ENCODE data around the gene CRLF1.
"Not testable (repeated sequence)": the region's sequence is repeated elsewhere in the genome, so short reads cannot be mapped to it uniquely, and the experiment has no call there.

CRLF1 gene

GRCh38 chr19:18608805-18609716 is 2.5 kb upstream of the CRLF1 start:
- no peak for DNase-seq (ENCODE audit: low spot score)

GRCh38 chr19:18608102-18608804 is 1.7 kb upstream of the CRLF1 start:
- DNase-seq (ENCODE audit: low spot score) = no peak

GRCh38 chr19:18607226-18608101 is 865 bp upstream of the CRLF1 start:
- peak; percentile 35 for DNase-seq (ENCODE audit: low spot score)

GRCh38 chr19:18605546-18606280 is 886 bp downstream of the CRLF1 start:
- DNase-seq (ENCODE audit: low spot score) = peak; percentile 33

- no peak for DNase-seq (ENCODE audit: low spot score)
Measured at GRCh38 chr19:18605196-18605545, 1.4 kb downstream of the CRLF1 start.

- DNase-seq (ENCODE audit: low spot score) = no peak
Measured at GRCh38 chr19:18604820-18605159, 1.8 kb downstream of the CRLF1 start.

- DNase-seq (ENCODE audit: low spot score) = peak; percentile 6
Measured at GRCh38 chr19:18603958-18604819, 2.4 kb downstream of the CRLF1 start.

- peak; percentile 77 for DNase-seq (ENCODE audit: low spot score)
Measured at GRCh38 chr19:18603255-18603957, 3.2 kb downstream of the CRLF1 start.

GRCh38 chr19:18601875-18602274 is 4.7 kb downstream of the CRLF1 start:
- no peak for DNase-seq (ENCODE audit: low spot score)

- DNase-seq (ENCODE audit: low spot score) = not testable (repeated sequence)
Measured at GRCh38 chr19:18600692-18601397, 5.8 kb downstream of the CRLF1 start.

- DNase-seq (ENCODE audit: low spot score) = no peak
Measured at GRCh38 chr19:18599485-18599884, 7.1 kb downstream of the CRLF1 start.

- peak; percentile 20 for DNase-seq (ENCODE audit: low spot score)
Measured at GRCh38 chr19:18597809-18598660, 8.6 kb downstream of the CRLF1 start.

GRCh38 chr19:18596752-18597157 is 9.8 kb downstream of the CRLF1 start:
- DNase-seq (ENCODE audit: low spot score) = peak; percentile 60

- no peak for DNase-seq (ENCODE audit: low spot score)
Measured at GRCh38 chr19:18595475-18595874, 11.1 kb downstream of the CRLF1 start.

GRCh38 chr19:18594824-18595373 is 11.7 kb downstream of the CRLF1 start:
- no peak for DNase-seq (ENCODE audit: low spot score)

- DNase-seq (ENCODE audit: low spot score) = peak; percentile 96
Measured at GRCh38 chr19:18594096-18594823, 12.3 kb downstream of the CRLF1 start.

- peak; percentile 38 for DNase-seq (ENCODE audit: low spot score)
Measured at GRCh38 chr19:18593367-18594095, 13.1 kb downstream of the CRLF1 start.
